ENCODE measurements around the gene UBA5.

Gene UBA5

DNA sequence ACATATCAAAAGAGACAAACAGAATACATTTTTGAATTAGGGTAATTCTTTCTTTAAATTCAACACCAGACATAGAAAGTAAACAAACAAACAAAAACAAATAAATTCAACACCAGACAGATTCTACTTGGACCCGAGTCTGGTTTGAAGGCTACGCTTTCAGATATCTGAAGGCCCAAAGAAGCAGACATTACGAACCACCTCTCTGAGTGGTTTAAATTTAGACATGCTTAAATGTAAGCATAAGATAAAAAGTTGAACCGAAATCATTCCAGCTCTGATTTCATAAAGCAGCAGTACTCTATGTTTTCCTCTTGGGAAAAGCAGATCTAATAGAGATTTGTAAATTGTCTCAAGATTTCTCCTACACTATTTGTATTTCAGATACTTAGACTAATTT lies 29.9 kb downstream of the UBA5 start:
- DNase-seq (ENCODE audit: extremely low spot score) = no peak
- TF ChIP-seq, protein P1, sequence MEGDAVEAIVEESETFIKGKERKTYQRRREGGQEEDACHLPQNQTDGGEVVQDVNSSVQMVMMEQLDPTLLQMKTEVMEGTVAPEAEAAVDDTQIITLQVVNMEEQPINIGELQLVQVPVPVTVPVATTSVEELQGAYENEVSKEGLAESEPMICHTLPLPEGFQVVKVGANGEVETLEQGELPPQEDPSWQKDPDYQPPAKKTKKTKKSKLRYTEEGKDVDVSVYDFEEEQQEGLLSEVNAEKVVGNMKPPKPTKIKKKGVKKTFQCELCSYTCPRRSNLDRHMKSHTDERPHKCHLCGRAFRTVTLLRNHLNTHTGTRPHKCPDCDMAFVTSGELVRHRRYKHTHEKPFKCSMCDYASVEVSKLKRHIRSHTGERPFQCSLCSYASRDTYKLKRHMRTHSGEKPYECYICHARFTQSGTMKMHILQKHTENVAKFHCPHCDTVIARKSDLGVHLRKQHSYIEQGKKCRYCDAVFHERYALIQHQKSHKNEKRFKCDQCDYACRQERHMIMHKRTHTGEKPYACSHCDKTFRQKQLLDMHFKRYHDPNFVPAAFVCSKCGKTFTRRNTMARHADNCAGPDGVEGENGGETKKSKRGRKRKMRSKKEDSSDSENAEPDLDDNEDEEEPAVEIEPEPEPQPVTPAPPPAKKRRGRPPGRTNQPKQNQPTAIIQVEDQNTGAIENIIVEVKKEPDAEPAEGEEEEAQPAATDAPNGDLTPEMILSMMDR (IDR thresholded peaks at IDR 0.05; ENCODE audit: control extremely low read depth, extremely low read depth, low read depth, missing control alignments) = no peak
- CTCF ChIA-PET = no interaction called here
- POLR2A ChIA-PET = no interaction called here

DNA sequence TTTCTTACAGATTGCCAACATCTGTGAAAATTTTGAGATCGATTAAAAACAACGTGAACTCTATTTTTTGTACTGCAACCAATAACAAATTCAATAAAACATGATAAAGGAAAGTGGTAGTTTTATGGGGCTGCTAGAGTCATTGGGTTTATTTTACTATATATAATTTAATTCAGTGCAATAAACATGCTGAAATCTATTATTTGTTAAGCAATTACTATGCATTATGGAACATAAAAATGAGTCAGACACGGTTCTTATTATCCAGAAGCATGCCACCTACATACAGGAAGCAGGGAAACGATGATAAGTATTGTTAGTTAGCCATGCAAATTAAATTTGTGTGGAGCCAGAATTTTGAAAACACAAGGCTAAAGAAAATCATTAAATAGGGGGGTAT lies 34.9 kb downstream of the UBA5 start:
- TF ChIP-seq, protein P1 (IDR thresholded peaks at IDR 0.05; ENCODE audit: control extremely low read depth, extremely low read depth, low read depth, missing control alignments) = no peak
- DNase-seq (ENCODE audit: extremely low spot score) = no peak
- CTCF ChIA-PET = no interaction called here
- POLR2A ChIA-PET = no interaction called here

DNA sequence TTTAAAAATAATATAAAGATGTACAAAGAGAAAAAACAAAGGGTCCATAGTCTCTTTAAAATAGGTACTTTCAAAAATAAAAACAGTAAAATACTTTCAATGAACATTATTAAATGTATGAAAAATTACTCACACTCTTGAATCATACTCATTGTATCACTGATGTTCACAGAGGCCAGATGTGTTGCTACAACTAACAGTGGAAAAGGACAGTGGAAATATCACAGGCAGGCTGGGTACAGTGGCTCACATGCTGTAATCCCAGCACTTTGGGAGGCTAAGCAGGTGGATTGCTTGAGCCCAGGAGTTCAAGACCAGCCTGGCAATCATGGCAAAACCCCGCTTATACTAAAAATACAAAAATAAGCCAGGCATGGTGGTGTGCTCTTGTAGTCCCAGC lies 35.3 kb downstream of the UBA5 start:
- TF ChIP-seq, protein P1 (IDR thresholded peaks at IDR 0.05; ENCODE audit: control extremely low read depth, extremely low read depth, low read depth, missing control alignments) = no peak
- ChIA-PET CTCF (interaction anchor here (1.2 kb wide), 1 partner anchor 16 kb away, joined by 3 read pairs; no protein-coding TSS in a partner anchor), POLR2A (no interaction called here)
- no peak for DNase-seq (ENCODE audit: extremely low spot score)

DNA sequence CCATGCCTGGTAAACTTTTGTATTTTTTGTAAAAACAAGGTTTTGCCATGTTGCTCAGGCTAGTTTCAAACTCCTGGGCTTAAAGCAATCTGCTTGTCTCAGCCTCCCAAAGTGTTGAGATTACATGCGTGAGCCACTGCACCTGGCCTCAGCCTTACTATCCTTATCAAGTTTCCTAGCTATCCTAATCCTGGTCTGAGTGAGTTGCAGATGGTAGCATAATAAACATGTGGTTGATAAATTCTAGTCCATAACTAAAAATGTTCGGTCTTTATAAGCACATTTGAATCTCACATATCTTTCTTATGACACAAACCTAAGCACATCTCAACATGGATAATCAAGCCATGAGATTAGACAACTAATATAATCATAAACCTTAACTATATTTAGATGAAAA lies 43.6 kb downstream of the UBA5 start:
- ChIA-PET POLR2A (no interaction called here), CTCF (no interaction called here)
- DNase-seq (ENCODE audit: extremely low spot score) = no peak
- TF ChIP-seq, protein P1 (IDR thresholded peaks at IDR 0.05; ENCODE audit: control extremely low read depth, extremely low read depth, low read depth, missing control alignments) = no peak

DNA sequence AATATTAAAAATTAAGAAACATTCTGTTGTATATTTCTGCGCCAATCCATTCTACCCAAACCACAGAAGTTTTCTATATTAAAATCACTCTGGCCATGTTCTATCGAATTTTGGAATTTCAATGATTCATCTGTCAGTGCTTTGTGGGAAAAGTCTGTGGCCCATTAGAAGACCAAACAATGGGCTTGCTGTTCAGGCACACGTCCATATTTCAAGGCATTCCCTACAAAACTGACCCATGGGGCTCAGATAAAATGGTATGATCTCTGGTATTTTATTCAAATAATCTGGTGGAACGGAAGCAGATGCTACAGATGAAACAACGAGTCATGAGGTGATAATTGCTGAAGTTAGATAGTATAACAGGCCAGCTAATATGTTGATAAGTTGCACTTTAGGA lies 49.6 kb downstream of the UBA5 start:
- ChIA-PET CTCF (interaction anchor here (1.0 to 1.3 kb wide), 2 partner anchors 17 to 21 kb away, joined by 3 to 7 read pairs; no protein-coding TSS in a partner anchor), POLR2A (no interaction called here)
- DNase-seq (ENCODE audit: extremely low spot score) = no peak
- TF ChIP-seq, protein P1 (IDR thresholded peaks at IDR 0.05; ENCODE audit: control extremely low read depth, extremely low read depth, low read depth, missing control alignments) = no peak

DNA sequence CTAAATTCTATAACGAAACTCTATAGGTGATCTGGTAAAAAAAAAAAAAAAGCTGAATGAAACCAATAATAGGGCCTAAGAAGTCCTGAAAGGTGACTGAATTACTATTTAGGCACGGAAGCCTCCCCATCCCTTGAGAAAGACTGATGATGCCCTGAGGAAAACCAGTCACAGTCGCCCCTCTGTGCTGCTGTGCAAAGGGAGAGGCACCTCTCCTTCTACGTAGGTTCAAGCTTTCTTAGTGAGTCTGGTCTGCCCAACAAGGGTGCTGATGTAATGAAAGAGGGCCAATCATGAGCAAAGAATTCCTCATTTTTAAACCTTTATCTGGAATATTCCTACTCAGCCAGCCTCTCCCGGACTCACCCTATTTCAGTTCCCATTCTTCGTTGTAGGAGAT lies 50.2 kb downstream of the UBA5 start:
- TF ChIP-seq, protein P1 (IDR thresholded peaks at IDR 0.05; ENCODE audit: control extremely low read depth, extremely low read depth, low read depth, missing control alignments) = no peak
- POLR2A ChIA-PET = no interaction called here
- no peak for DNase-seq (ENCODE audit: extremely low spot score)
- CTCF ChIA-PET = interaction anchor here (1.0 to 1.3 kb wide), 3 partner anchors 16 to 174 kb away, joined by 3 to 7 read pairs (median 3); no protein-coding TSS in a partner anchor

All from GM10248 (cell line).